Measurements from ENCODE around the gene DNAH17.

GRCh38 chr17:78477913-78478756 is 99.1 kb downstream of the DNAH17 start:
- TF ChIP-seq CTCF (IDR thresholded peaks at IDR 0.05): no peak
- no peak for TF ChIP-seq ZFX (IDR thresholded peaks at IDR 0.05; ENCODE audit: borderline replicate concordance)

Data from 22Rv1 (cell line).